ENCODE measurements around the gene AUH.
"Not testable (repeated sequence)": the region's sequence is repeated elsewhere in the genome, so short reads cannot be mapped to it uniquely, and the experiment has no call there.

AUH gene

GRCh38 chr9:91202736-91203283 lies 158.9 kb downstream of the AUH start:
- no peak for DNase-seq

- DNase-seq: no peak
Observed at GRCh38 chr9:91200692-91201336, 160.9 kb downstream of the AUH start.

- DNase-seq: no peak
Observed at GRCh38 chr9:91199739-91200497, 161.8 kb downstream of the AUH start.

GRCh38 chr9:91198881-91199280 lies 162.8 kb downstream of the AUH start:
- DNase-seq: not testable (repeated sequence)

- no peak for DNase-seq
Observed at GRCh38 chr9:91198405-91198804, 163.3 kb downstream of the AUH start.

GRCh38 chr9:91197232-91198181 lies 164.2 kb downstream of the AUH start:
- DNase-seq: no peak

GRCh38 chr9:91196103-91196950 lies 165.4 kb downstream of the AUH start:
- no peak for DNase-seq

- DNase-seq: no peak
Observed at GRCh38 chr9:91195372-91196012, 166.2 kb downstream of the AUH start.

GRCh38 chr9:91193658-91194391 lies 167.9 kb downstream of the AUH start:
- peak; percentile 50 for DNase-seq

GRCh38 chr9:91193087-91193657 lies 168.5 kb downstream of the AUH start:
- peak; percentile 30 for DNase-seq

- DNase-seq: no peak
Observed at GRCh38 chr9:91192381-91193086, 169.2 kb downstream of the AUH start.

- DNase-seq: no peak
Observed at GRCh38 chr9:91191411-91192380, 170.0 kb downstream of the AUH start.

- DNase-seq: no peak
Observed at GRCh38 chr9:91190062-91190461, 171.7 kb downstream of the AUH start.

- no peak for DNase-seq
Observed at GRCh38 chr9:91188719-91189590, 172.8 kb downstream of the AUH start.

GRCh38 chr9:91187965-91188344 lies 173.8 kb downstream of the AUH start:
- no peak for DNase-seq

GRCh38 chr9:91187311-91187964 lies 174.3 kb downstream of the AUH start:
- no peak for DNase-seq

- no peak for DNase-seq
Observed at GRCh38 chr9:91186632-91187108, 175.0 kb downstream of the AUH start.

Measured in activated CD4-positive, alpha-beta T cell treated with anti-CD3 and anti-CD28 coated beads, Interleukin-2, amount 50 U/mL, for 1 hour (primary cell).